ENCODE measurements around the gene TMPRSS3. TPM values are rescaled to one million over a fixed set of nuclear protein-coding genes. Genes with fewer than 3 reads are reported as not detected.

The TMPRSS3 gene
- total and polyA plus RNA-seq, 7 donors, result 0.16 to 1.3 (median 0.60) TPM; not detected in 4

DNA sequence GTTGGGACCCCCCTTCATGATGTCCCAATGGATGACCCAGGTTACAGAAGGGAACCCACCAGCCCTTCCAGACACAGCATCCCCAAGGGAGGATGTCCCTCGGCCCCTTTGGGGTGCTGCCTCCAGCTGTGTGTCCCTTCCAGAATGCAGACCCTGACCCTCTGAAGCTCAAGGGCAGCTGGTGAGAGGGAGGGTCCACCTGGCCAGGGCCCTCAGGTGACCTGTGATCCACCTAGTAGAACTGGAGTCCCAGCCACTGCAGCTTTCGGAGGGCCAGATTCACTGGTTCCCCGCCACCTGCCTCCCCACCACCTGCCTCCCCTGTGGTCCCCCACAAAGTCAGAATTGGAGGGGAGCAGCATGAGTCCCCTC is 19.9 kb downstream of the TMPRSS3 start:
- no peaks in the 10 kb centered on the region for H3K9me3 ChIP-seq
- no peak for DNase-seq
- TF ChIP-seq POLR2AphosphoS5 (IDR thresholded peaks at IDR 0.05), result no peak
- TF ChIP-seq POLR2A (IDR thresholded peaks at IDR 0.05), result no peak
- no peak for TF ChIP-seq EP300 (IDR thresholded peaks at IDR 0.05)
- TF ChIP-seq, protein P1, sequence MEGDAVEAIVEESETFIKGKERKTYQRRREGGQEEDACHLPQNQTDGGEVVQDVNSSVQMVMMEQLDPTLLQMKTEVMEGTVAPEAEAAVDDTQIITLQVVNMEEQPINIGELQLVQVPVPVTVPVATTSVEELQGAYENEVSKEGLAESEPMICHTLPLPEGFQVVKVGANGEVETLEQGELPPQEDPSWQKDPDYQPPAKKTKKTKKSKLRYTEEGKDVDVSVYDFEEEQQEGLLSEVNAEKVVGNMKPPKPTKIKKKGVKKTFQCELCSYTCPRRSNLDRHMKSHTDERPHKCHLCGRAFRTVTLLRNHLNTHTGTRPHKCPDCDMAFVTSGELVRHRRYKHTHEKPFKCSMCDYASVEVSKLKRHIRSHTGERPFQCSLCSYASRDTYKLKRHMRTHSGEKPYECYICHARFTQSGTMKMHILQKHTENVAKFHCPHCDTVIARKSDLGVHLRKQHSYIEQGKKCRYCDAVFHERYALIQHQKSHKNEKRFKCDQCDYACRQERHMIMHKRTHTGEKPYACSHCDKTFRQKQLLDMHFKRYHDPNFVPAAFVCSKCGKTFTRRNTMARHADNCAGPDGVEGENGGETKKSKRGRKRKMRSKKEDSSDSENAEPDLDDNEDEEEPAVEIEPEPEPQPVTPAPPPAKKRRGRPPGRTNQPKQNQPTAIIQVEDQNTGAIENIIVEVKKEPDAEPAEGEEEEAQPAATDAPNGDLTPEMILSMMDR (IDR thresholded peaks at IDR 0.05), result no peak
- WGBS, 2 donors, result 39 to 82% methylated on average over 3 of the region's 3 CpGs
- no peak overlapping the region for H3K27ac ChIP-seq
- H3K4me3 ChIP-seq, result no peak overlapping the region
- H3K4me1 ChIP-seq, result no peaks in the 10 kb centered on the region
- intact Hi-C loops (cut with DNase I), result no loop called here
- H3K36me3 ChIP-seq, result no peaks in the 10 kb centered on the region
- H3K27me3 ChIP-seq, result peaks cover 0 to 26% (median 20%) of the 10 kb centered on the region in 3 donors

DNA sequence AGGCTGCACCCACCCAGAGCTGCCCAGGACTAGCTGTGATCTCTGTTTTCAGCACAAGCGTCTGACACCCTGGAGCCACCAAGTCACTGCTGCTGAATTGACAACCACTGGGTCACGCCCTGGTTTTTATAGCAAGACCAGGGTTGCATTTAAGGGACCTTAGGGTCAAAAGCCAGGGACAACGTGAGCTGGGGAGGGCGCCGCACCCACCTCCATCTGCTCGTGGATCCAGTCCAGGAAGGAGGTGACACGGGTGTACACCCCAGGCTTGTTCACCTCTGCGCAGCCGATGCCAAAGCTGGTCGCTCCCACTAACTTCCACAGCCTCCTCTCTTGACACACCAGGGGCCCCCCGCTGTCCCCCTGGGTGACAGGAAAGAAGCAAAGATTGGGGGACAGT is 20.3 kb downstream of the TMPRSS3 start:
- H3K4me3 ChIP-seq, result no peak overlapping the region
- no peak overlapping the region for H3K27ac ChIP-seq
- H3K4me1 ChIP-seq, result no peaks in the 10 kb centered on the region
- 20 to 61% methylated on average over 11 of the region's 11 CpGs for WGBS, 2 donors
- no peaks in the 10 kb centered on the region for H3K9me3 ChIP-seq
- H3K27me3 ChIP-seq, result peaks cover 0 to 26% (median 20%) of the 10 kb centered on the region in 3 donors
- TF ChIP-seq, protein P1 (IDR thresholded peaks at IDR 0.05), result no peak
- TF ChIP-seq POLR2AphosphoS5 (IDR thresholded peaks at IDR 0.05) (no peak), EP300 (IDR thresholded peaks at IDR 0.05) (no peak), POLR2A (IDR thresholded peaks at IDR 0.05) (no peak)
- intact Hi-C loops (cut with DNase I), result no loop called here
- DNase-seq, result no peak
- H3K36me3 ChIP-seq, result no peaks in the 10 kb centered on the region

DNA sequence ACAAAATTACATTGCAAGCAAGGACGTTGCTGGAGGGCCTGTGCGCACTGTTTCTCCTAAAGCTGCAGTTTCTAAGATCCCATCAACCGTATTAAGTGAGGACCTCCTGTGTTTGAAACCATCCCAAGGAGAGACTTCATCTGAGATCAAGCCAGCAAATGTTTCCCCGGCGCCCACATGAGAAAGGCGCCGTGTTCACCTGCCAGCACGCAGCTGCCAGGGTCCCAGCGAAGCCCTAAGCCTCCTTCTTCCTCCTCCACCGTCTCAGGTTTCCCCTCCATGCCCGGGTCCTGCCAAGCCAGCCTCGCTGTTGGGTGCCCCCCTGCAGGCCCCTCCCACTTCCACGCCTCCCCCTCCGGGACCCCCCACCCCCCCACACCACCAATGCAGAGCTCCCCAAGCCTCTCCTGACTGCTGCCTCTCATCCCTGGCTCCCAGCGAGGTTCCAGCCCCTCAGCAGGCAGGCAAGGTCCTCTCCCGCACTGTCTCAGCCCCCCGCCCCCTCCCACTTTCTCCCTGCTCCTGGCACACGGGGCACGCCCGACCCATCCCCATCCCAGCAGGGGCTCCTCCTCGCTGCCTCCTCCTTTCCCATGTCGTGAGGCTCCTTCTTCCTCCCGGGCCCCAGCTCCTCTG is 20.9 kb downstream of the TMPRSS3 start:
- DNase-seq, result no peak
- no peaks in the 10 kb centered on the region for H3K4me1 ChIP-seq
- no peaks in the 10 kb centered on the region for H3K9me3 ChIP-seq
- no peak overlapping the region for H3K4me3 ChIP-seq
- no peak overlapping the region for H3K27ac ChIP-seq
- TF ChIP-seq EP300 (IDR thresholded peaks at IDR 0.05) (no peak), POLR2A (IDR thresholded peaks at IDR 0.05) (no peak)
- intact Hi-C loops (cut with DNase I), result no loop called here
- WGBS, 2 donors, result 47 to 51% methylated on average over 23 of the region's 23 CpGs
- H3K27me3 ChIP-seq, result peaks cover 0 to 29% (median 20%) of the 10 kb centered on the region in 3 donors
- no peaks in the 10 kb centered on the region for H3K36me3 ChIP-seq

DNA sequence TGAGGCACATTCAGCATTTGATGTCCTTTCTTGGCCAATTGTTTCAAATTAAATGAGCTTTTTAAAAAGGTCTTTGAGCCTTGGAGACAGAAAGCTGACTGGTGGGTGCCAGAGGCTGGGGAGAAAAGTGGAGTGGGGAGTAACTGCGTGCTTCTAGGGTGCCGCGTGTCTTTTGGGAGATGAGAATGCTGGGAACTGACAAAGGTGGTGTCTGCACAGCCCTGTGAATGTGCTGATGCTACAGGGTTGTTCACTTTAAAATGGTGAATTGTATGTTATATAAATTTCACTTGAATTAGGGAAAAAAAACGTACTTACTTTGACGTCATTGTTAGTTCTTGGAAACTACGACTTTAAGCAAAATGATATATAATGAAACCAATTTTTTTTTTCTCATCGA is 21.4 kb downstream of the TMPRSS3 start:
- Histone ChIP-seq H3K4me1 (no peaks in the 10 kb centered on the region), H3K27me3 (peaks cover 0 to 32% (median 20%) of the 10 kb centered on the region in 3 donors), H3K4me3 (no peak overlapping the region), H3K36me3 (no peaks in the 10 kb centered on the region), H3K27ac (no peak overlapping the region), H3K9me3 (no peaks in the 10 kb centered on the region)
- DNase-seq, result no peak
- TF ChIP-seq, protein P1 (IDR thresholded peaks at IDR 0.05), result no peak
- TF ChIP-seq EP300 (IDR thresholded peaks at IDR 0.05) (no peak), POLR2A (IDR thresholded peaks at IDR 0.05) (no peak), POLR2AphosphoS5 (IDR thresholded peaks at IDR 0.05) (no peak)
- intact Hi-C loops (cut with DNase I), result no loop called here
- WGBS, 2 donors, result 82 to 83% methylated on average over 7 of the region's 7 CpGs

DNA sequence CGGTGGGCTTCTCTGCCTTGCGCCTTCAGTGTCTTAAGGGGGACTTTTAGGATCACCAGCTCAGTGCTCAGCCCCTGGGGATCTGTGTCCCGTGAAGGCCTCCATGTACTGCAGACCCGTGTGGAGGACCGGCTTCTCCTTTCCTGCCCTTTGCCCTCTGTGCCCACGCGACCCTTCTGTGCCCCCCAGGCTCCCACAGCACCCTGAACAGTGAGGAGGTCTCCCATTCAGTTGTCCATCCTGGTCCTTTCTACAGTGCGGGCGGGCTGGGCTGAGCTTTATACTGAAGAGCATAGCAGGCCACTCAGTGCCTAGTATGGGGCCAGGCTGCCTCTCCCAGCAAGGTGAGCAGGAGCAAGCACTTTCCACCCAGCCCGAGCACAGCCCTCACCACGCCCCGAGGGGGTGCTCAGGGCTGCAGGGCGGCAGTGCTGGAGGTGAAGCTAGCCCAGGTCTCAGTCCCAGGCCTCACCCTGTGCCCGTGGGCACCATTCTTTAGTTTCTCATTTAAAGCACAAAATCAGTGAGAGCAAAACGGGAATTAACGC is 21.9 kb downstream of the TMPRSS3 start:
- no peak overlapping the region for H3K27ac ChIP-seq
- intact Hi-C loops (cut with DNase I), result no loop called here
- no peaks in the 10 kb centered on the region for H3K36me3 ChIP-seq
- WGBS, 2 donors, result 76 to 86% methylated on average over 16 of the region's 16 CpGs
- DNase-seq, result no peak
- no peak overlapping the region for H3K4me3 ChIP-seq
- H3K27me3 ChIP-seq, result peaks cover 0 to 32% (median 20%) of the 10 kb centered on the region in 3 donors
- no peaks in the 10 kb centered on the region for H3K4me1 ChIP-seq
- TF ChIP-seq, protein P1 (IDR thresholded peaks at IDR 0.05), result no peak
- TF ChIP-seq POLR2A (IDR thresholded peaks at IDR 0.05) (no peak), EP300 (IDR thresholded peaks at IDR 0.05) (no peak), POLR2AphosphoS5 (IDR thresholded peaks at IDR 0.05) (no peak)
- no peaks in the 10 kb centered on the region for H3K9me3 ChIP-seq
